ENCODE results near the gene DAPK2.
"Not testable (repeated sequence)": the region's sequence is repeated elsewhere in the genome, so short reads cannot be mapped to it uniquely, and the experiment has no call there.

Gene DAPK2

GRCh38 chr15:64046421-64047153 lies at the start of gene DAPK2:
Gene DAPK2, minus strand, starts transcription at chr15:64046485. Its CDS starts 6,224 bp downstream, at chr15:64040261.
- Histone ChIP-seq H3K36me3 (ENCODE audit: insufficient read depth, low read length) (no peaks in the 10 kb centered on the region), H3K4me3 (ENCODE audit: low read length) (peak within 1 kb of the TSS; percentile 21), H3K9me3 (ENCODE audit: low read length) (no peaks in the 10 kb centered on the region), H3K27me3 (ENCODE audit: insufficient read depth, low read length) (no peaks in the 10 kb centered on the region), H3K4me1 (ENCODE audit: insufficient read depth, low read length) (peaks cover 11% of the 10 kb centered on the region), H2AFZ (ENCODE audit: low read depth, low read length) (no peak within 1 kb of the TSS)

- peak overlapping the region; percentile 47 for H2AFZ ChIP-seq (ENCODE audit: low read depth, low read length)
- H3K9me3 ChIP-seq (ENCODE audit: low read length) = no peaks in the 10 kb centered on the region
- no peaks in the 10 kb centered on the region for H3K27me3 ChIP-seq (ENCODE audit: insufficient read depth, low read length)
- H3K4me1 ChIP-seq (ENCODE audit: insufficient read depth, low read length) = peaks cover 31% of the 10 kb centered on the region
- H3K36me3 ChIP-seq (ENCODE audit: insufficient read depth, low read length) = no peaks in the 10 kb centered on the region
- peak overlapping the region; percentile 62 for H3K4me3 ChIP-seq (ENCODE audit: low read length)
Observed at GRCh38 chr15:64095431-64095794, 49.1 kb upstream of the DAPK2 start.

GRCh38 chr15:64093627-64094417 lies 47.5 kb upstream of the DAPK2 start, which contains the start of gene CIAO2A:
Gene CIAO2A, minus strand, starts transcription at chr15:64093838. Its CDS starts 70 bp downstream, at chr15:64093768.
- peak within 1 kb of the TSS; percentile 66 for H2AFZ ChIP-seq (ENCODE audit: low read depth, low read length)
- peaks cover 5% of the 10 kb centered on the region for H3K36me3 ChIP-seq (ENCODE audit: insufficient read depth, low read length)
- no peaks in the 10 kb centered on the region for H3K9me3 ChIP-seq (ENCODE audit: low read length)
- H3K4me1 ChIP-seq (ENCODE audit: insufficient read depth, low read length) = peaks cover 31% of the 10 kb centered on the region
- H3K4me3 ChIP-seq (ENCODE audit: low read length) = peak within 1 kb of the TSS; percentile 76
- no peaks in the 10 kb centered on the region for H3K27me3 ChIP-seq (ENCODE audit: insufficient read depth, low read length)

GRCh38 chr15:64092864-64093626 lies 46.8 kb upstream of the DAPK2 start:
- Histone ChIP-seq H3K9me3 (ENCODE audit: low read length) (peaks cover 1% of the 10 kb centered on the region), H3K4me1 (ENCODE audit: insufficient read depth, low read length) (peaks cover 29% of the 10 kb centered on the region), H2AFZ (ENCODE audit: low read depth, low read length) (peak overlapping the region; percentile 66), H3K27me3 (ENCODE audit: insufficient read depth, low read length) (no peaks in the 10 kb centered on the region), H3K36me3 (ENCODE audit: insufficient read depth, low read length) (peaks cover 11% of the 10 kb centered on the region), H3K4me3 (ENCODE audit: low read length) (peak overlapping the region; percentile 76)

- Histone ChIP-seq H3K36me3 (ENCODE audit: insufficient read depth, low read length) (peaks cover 19% of the 10 kb centered on the region), H3K4me1 (ENCODE audit: insufficient read depth, low read length) (peaks cover 21% of the 10 kb centered on the region), H2AFZ (ENCODE audit: low read depth, low read length) (no peak overlapping the region), H3K9me3 (ENCODE audit: low read length) (peaks cover 4% of the 10 kb centered on the region), H3K4me3 (ENCODE audit: low read length) (peak overlapping the region; percentile 76), H3K27me3 (ENCODE audit: insufficient read depth, low read length) (no peaks in the 10 kb centered on the region)
Observed at GRCh38 chr15:64092075-64092820, 46.0 kb upstream of the DAPK2 start.

GRCh38 chr15:64090527-64090926 lies 44.2 kb upstream of the DAPK2 start:
- H3K9me3 ChIP-seq (ENCODE audit: low read length) = peaks cover 4% of the 10 kb centered on the region
- peaks cover 18% of the 10 kb centered on the region for H3K4me1 ChIP-seq (ENCODE audit: insufficient read depth, low read length)
- no peak overlapping the region for H3K4me3 ChIP-seq (ENCODE audit: low read length)
- no peaks in the 10 kb centered on the region for H3K27me3 ChIP-seq (ENCODE audit: insufficient read depth, low read length)
- H3K36me3 ChIP-seq (ENCODE audit: insufficient read depth, low read length) = peaks cover 20% of the 10 kb centered on the region
- no peak overlapping the region for H2AFZ ChIP-seq (ENCODE audit: low read depth, low read length)

GRCh38 chr15:64089543-64090280 lies 43.4 kb upstream of the DAPK2 start:
- no peak overlapping the region for H2AFZ ChIP-seq (ENCODE audit: low read depth, low read length)
- no peak overlapping the region for H3K4me3 ChIP-seq (ENCODE audit: low read length)
- H3K9me3 ChIP-seq (ENCODE audit: low read length) = peaks cover 4% of the 10 kb centered on the region
- peaks cover 20% of the 10 kb centered on the region for H3K36me3 ChIP-seq (ENCODE audit: insufficient read depth, low read length)
- H3K27me3 ChIP-seq (ENCODE audit: insufficient read depth, low read length) = no peaks in the 10 kb centered on the region
- peaks cover 10% of the 10 kb centered on the region for H3K4me1 ChIP-seq (ENCODE audit: insufficient read depth, low read length)

- no peak overlapping the region for H3K4me3 ChIP-seq (ENCODE audit: low read length)
- H3K36me3 ChIP-seq (ENCODE audit: insufficient read depth, low read length) = peaks cover 26% of the 10 kb centered on the region
- peaks cover under 1% of the 10 kb centered on the region for H3K9me3 ChIP-seq (ENCODE audit: low read length)
- no peaks in the 10 kb centered on the region for H3K27me3 ChIP-seq (ENCODE audit: insufficient read depth, low read length)
- no peaks in the 10 kb centered on the region for H3K4me1 ChIP-seq (ENCODE audit: insufficient read depth, low read length)
- no peak overlapping the region for H2AFZ ChIP-seq (ENCODE audit: low read depth, low read length)
Observed at GRCh38 chr15:64082757-64083156, 36.5 kb upstream of the DAPK2 start.

- not testable (repeated sequence) for H2AFZ ChIP-seq (ENCODE audit: low read depth, low read length); H3K4me1 ChIP-seq (ENCODE audit: insufficient read depth, low read length); H3K27me3 ChIP-seq (ENCODE audit: insufficient read depth, low read length); H3K4me3 ChIP-seq (ENCODE audit: low read length); H3K9me3 ChIP-seq (ENCODE audit: low read length)
- H3K36me3 ChIP-seq (ENCODE audit: insufficient read depth, low read length) = peaks cover 28% of the 10 kb centered on the region
Observed at GRCh38 chr15:64073496-64073895, 27.2 kb upstream of the DAPK2 start.

GRCh38 chr15:64072812-64073211 lies 26.5 kb upstream of the DAPK2 start:
- Histone ChIP-seq H2AFZ (ENCODE audit: low read depth, low read length) (no peak overlapping the region), H3K36me3 (ENCODE audit: insufficient read depth, low read length) (peaks cover 28% of the 10 kb centered on the region), H3K9me3 (ENCODE audit: low read length) (no peaks in the 10 kb centered on the region), H3K4me1 (ENCODE audit: insufficient read depth, low read length) (no peaks in the 10 kb centered on the region), H3K4me3 (ENCODE audit: low read length) (no peak overlapping the region), H3K27me3 (ENCODE audit: insufficient read depth, low read length) (no peaks in the 10 kb centered on the region)

- no peak overlapping the region for H2AFZ ChIP-seq (ENCODE audit: low read depth, low read length)
- peaks cover 28% of the 10 kb centered on the region for H3K36me3 ChIP-seq (ENCODE audit: insufficient read depth, low read length)
- no peaks in the 10 kb centered on the region for H3K4me1 ChIP-seq (ENCODE audit: insufficient read depth, low read length)
- no peak overlapping the region for H3K4me3 ChIP-seq (ENCODE audit: low read length)
- H3K27me3 ChIP-seq (ENCODE audit: insufficient read depth, low read length) = no peaks in the 10 kb centered on the region
- no peaks in the 10 kb centered on the region for H3K9me3 ChIP-seq (ENCODE audit: low read length)
Observed at GRCh38 chr15:64071931-64072765, 25.9 kb upstream of the DAPK2 start.
